Esophagus muscularis mucosa (tissue), 2 donors: ENCODE data around the gene IGF2.

Source experiments
- POLR2A ChIP-seq: fragments of 450-650 bp; IDR thresholded peaks from one replicate; pipeline ENCODE4 v1.6.1; 2017; ENCODE audit warnings: antibody characterized with exemption, moderate library complexity, mild to moderate bottlenecking, low read depth
- POLR2AphosphoS5 ChIP-seq, 2 donors: sonication (generic); formaldehyde crosslinking; IDR thresholded peaks; one replicate each; pipeline ENCODE4 v1.6.1; 2017; ENCODE audit warnings: antibody characterized with exemption in 2 of 2

DNA sequence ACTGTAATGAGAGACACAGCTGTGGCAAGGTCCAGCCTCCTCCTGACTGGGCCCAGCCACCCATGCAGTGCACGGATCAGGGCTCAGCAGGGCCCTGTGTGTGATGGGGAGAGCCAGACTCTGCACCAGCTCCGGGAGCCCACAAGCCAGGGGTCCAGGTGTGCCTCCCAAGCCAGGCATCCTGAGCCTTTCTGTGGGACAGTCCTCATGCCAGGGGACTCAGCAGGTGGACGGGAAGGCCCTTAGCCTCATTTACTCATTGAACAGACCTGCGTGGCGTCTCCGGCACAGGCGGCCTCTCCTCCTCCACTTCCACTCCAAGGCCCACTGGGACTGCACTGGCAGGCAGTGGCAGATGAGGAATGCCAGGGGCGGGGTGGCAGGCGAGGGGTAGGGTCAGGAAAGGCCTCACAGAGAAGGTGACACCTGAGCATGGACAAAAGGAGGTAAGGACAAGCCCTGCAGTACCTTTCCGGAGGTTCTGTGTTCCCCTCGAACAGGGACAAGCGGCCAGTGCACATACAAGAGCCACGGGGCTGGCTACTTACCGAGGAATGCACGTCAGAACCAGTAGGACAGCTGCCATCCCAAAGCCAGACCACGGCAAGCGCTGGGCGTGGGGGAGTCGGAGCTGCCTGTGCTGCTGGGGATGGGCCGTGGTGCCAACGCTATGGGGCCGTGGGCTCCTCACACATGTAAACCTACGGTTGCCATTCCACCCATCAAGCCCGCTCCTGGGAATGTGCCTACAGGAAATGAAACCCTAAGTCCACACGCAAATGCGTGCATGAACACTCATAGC, 52.7 kb downstream of the IGF2 start:
- no peak for TF ChIP-seq POLR2A
- TF ChIP-seq POLR2AphosphoS5 (IDR thresholded peaks at IDR 0.05): no peak
